HepG2 (cell line): ENCODE data around the gene DUS3L.

Source experiments
- TBP ChIP-seq: sonication (generic); formaldehyde crosslinking; IDR thresholded peaks from 2 replicates; pipeline ENCODE4 v1.5.0; 2020; ENCODE audit warnings: missing genetic modification reagents
- ZMYM4 ChIP-seq: sonication (generic); formaldehyde crosslinking; IDR thresholded peaks from 2 replicates; pipeline ENCODE4 v1.8.1; 2023; ENCODE audit warnings: mild to moderate bottlenecking, missing genetic modification reagents
- TF ChIP-seq, protein P1 (sequence below): IDR thresholded peaks from 2 replicates; pipeline ENCODE4 v1.6.1; 2012; ENCODE audit warnings: inconsistent platforms

- TF ChIP-seq, protein P1, sequence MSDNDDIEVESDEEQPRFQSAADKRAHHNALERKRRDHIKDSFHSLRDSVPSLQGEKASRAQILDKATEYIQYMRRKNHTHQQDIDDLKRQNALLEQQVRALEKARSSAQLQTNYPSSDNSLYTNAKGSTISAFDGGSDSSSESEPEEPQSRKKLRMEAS, result no peak
- TF ChIP-seq TBP, result no peak
- TF ChIP-seq ZMYM4, result no peak
Measured at GRCh38 chr19:5814852-5815246, 23.9 kb upstream of the DUS3L start.
